ENCODE results near the gene GALM.

- TF ChIP-seq REST (IDR thresholded peaks at IDR 0.05; ENCODE audit: insufficient read depth in 1 of 2, low read depth in 2 of 2, low read length in 2 of 2) (no peak), FOXP2 (optimal IDR thresholded peaks at IDR 0.05; ENCODE audit: borderline replicate concordance, extremely low read depth, extremely low read length, insufficient read depth) (no peak)
Observed at GRCh38 chr2:38709567-38710194, 43.8 kb downstream of the GALM start.

Data from PFSK-1 (cell line).